Glutamatergic neuron (in vitro differentiated cells): ENCODE data around the gene OPTC. TPM values are rescaled to one million over a fixed set of nuclear protein-coding genes. Genes with fewer than 3 reads are reported as not detected.
"Not testable (repeated sequence)": the region's sequence is repeated elsewhere in the genome, so short reads cannot be mapped to it uniquely, and the experiment has no call there.

ENCODE experiments used
- DNase-seq: peaks from one replicate; pipeline ENCODE4 v3.0.0; 2022
- H3K27ac Mint-ChIP-seq: one replicate; pipeline ENCODE4 v1.8.0; 2020; ENCODE audit warnings: mild to moderate bottlenecking, mixed read lengths, inconsistent platforms; ENCODE audit not compliant: unreplicated experiment
- H3K27me3 Mint-ChIP-seq: one replicate; pipeline ENCODE4 v1.8.0; 2020; ENCODE audit warnings: mild to moderate bottlenecking, moderate library complexity, mixed read lengths, inconsistent platforms; ENCODE audit not compliant: unreplicated experiment
- H3K36me3 Mint-ChIP-seq: one replicate; pipeline ENCODE4 v1.8.0; 2020; ENCODE audit warnings: mild to moderate bottlenecking, mixed read lengths, inconsistent platforms; ENCODE audit not compliant: unreplicated experiment
- H3K4me1 Mint-ChIP-seq: one replicate; pipeline ENCODE4 v1.8.0; 2020; ENCODE audit warnings: mild to moderate bottlenecking, low read depth, mixed read lengths, inconsistent platforms; ENCODE audit not compliant: unreplicated experiment
- H3K4me3 Mint-ChIP-seq: one replicate; pipeline ENCODE4 v1.8.0; 2020; ENCODE audit warnings: mild to moderate bottlenecking, mixed read lengths, inconsistent platforms; ENCODE audit not compliant: unreplicated experiment
- H3K9me3 Mint-ChIP-seq: one replicate; pipeline ENCODE4 v1.8.0; 2020; ENCODE audit warnings: mild to moderate bottlenecking, moderate library complexity, mixed read lengths, inconsistent platforms; ENCODE audit not compliant: unreplicated experiment
- total RNA-seq: library from RNA; stranded (reverse); fragmentation: NEBNext Ultra II Directional; extraction: Animal tissue kit (Norgen Biotek cat#: 25700); gene quantifications from one replicate; pipeline ENCODE4 v1.2.1, GENCODE V29; 2021; ENCODE audit not compliant: unreplicated experiment
- TF ChIP-seq, protein P1 (sequence below): fragments of 200-600 bp; sonication (generic); IDR thresholded peaks from one replicate; pipeline ENCODE4 v1.5.0; 2021; ENCODE audit not compliant: partially characterized antibody, unreplicated experiment

OPTC gene
- total RNA-seq, 1 donor from 2014 or later, result not detected

DNA sequence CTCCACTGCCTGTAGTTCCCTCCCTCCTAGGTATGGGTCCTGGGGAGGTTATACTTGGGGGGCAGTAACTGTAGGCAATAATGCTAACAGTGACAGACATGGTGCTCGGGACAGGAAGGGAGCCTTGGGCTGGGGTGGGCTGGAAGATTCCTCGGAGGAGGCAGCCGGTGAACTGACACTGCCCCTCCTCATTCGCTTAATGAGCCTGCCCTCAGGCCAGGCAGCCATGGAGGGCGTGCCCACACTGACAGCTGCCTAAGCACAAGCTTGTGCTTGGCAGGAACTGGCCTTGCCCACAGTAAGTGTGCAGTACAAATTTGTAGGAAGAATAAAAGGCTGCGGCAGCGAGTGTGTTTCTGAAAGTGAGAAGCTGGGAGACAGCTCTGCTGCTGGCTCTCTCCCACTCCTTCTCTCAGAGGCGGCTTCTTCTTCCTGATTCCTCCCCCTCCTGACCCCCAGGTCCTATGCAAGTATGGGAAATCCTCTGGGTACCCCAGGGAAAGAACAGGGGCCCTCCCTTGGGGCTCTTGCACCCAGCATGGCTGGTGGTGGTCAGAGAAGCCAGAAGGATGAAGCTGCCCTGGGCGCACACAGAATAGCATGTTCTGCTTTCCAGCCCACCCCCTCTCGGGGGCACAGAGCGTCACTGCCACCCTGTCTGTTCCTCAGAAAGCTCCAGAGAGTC is 23.6 kb downstream of the OPTC start:
- Mint-ChIP-seq H3K4me1 (peaks cover 22% of the 10 kb centered on the region), H3K4me3 (no peak overlapping the region), H3K27ac (no peak overlapping the region), H3K27me3 (peaks cover 16% of the 10 kb centered on the region), H3K36me3 (no peaks in the 10 kb centered on the region), H3K9me3 (peaks cover 3% of the 10 kb centered on the region)
- no peak for DNase-seq
- TF ChIP-seq, protein P1, sequence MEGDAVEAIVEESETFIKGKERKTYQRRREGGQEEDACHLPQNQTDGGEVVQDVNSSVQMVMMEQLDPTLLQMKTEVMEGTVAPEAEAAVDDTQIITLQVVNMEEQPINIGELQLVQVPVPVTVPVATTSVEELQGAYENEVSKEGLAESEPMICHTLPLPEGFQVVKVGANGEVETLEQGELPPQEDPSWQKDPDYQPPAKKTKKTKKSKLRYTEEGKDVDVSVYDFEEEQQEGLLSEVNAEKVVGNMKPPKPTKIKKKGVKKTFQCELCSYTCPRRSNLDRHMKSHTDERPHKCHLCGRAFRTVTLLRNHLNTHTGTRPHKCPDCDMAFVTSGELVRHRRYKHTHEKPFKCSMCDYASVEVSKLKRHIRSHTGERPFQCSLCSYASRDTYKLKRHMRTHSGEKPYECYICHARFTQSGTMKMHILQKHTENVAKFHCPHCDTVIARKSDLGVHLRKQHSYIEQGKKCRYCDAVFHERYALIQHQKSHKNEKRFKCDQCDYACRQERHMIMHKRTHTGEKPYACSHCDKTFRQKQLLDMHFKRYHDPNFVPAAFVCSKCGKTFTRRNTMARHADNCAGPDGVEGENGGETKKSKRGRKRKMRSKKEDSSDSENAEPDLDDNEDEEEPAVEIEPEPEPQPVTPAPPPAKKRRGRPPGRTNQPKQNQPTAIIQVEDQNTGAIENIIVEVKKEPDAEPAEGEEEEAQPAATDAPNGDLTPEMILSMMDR, result no peak

- not testable (repeated sequence) for DNase-seq, H3K4me3 Mint-ChIP-seq, H3K36me3 Mint-ChIP-seq, H3K27ac Mint-ChIP-seq, H3K9me3 Mint-ChIP-seq
- H3K4me1 Mint-ChIP-seq, result peaks cover 17% of the 10 kb centered on the region
- peaks cover 14% of the 10 kb centered on the region for H3K27me3 Mint-ChIP-seq
Measured at GRCh38 chr1:203518139-203518538, 24.2 kb downstream of the OPTC start.

GRCh38 chr1:203518541-203518940 is 24.6 kb downstream of the OPTC start:
- no peak for DNase-seq
- Mint-ChIP-seq H3K36me3 (no peaks in the 10 kb centered on the region), H3K4me1 (peaks cover 15% of the 10 kb centered on the region), H3K4me3 (no peak overlapping the region), H3K27ac (no peak overlapping the region), H3K27me3 (peaks cover 14% of the 10 kb centered on the region), H3K9me3 (peaks cover 3% of the 10 kb centered on the region)
- TF ChIP-seq, protein P1, result no peak

- peaks cover 3% of the 10 kb centered on the region for H3K9me3 Mint-ChIP-seq
- no peak overlapping the region for H3K4me3 Mint-ChIP-seq
- DNase-seq, result no peak
- peaks cover 14% of the 10 kb centered on the region for H3K27me3 Mint-ChIP-seq
- peaks cover 15% of the 10 kb centered on the region for H3K4me1 Mint-ChIP-seq
- TF ChIP-seq, protein P1, result no peak
- H3K36me3 Mint-ChIP-seq, result no peaks in the 10 kb centered on the region
- H3K27ac Mint-ChIP-seq, result no peak overlapping the region
Measured at GRCh38 chr1:203519053-203519840, 25.3 kb downstream of the OPTC start.

GRCh38 chr1:203519896-203520295 is 25.9 kb downstream of the OPTC start:
- no peak for DNase-seq
- peaks cover 14% of the 10 kb centered on the region for H3K4me1 Mint-ChIP-seq
- TF ChIP-seq, protein P1, result no peak
- H3K36me3 Mint-ChIP-seq, result no peaks in the 10 kb centered on the region
- no peak overlapping the region for H3K27ac Mint-ChIP-seq
- H3K4me3 Mint-ChIP-seq, result no peak overlapping the region
- H3K27me3 Mint-ChIP-seq, result peaks cover 16% of the 10 kb centered on the region
- peaks cover 3% of the 10 kb centered on the region for H3K9me3 Mint-ChIP-seq
